Calu3 (cell line): ENCODE measurements around the gene GDF7. TPM values are rescaled to one million over a fixed set of nuclear protein-coding genes. Genes with fewer than 3 reads are reported as not detected.

Experiments
- BruUV-seq: library from RNA; stranded (reverse); fragments of 400-500 nt; replicated peaks from 2 replicates; lab custom pipeline; 2021; lab: Mats Ljungman, UMichigan
- CTCF ChIA-PET: fragments of 300-600 bp; sonication (Branson Sonifier 250); formaldehyde crosslinking; loops from one replicate; lab custom pipeline; 2022; ENCODE audit warnings: antibody characterized with exemption; lab: Charles Lee
- DNase-seq: peaks from one replicate; pipeline ENCODE4 v3.0.0; 2022
- H3K27ac Mint-ChIP-seq: one replicate; pipeline ENCODE4 v1.8.0; 2022; ENCODE audit warnings: mixed read lengths; ENCODE audit not compliant: unreplicated experiment
- H3K27me3 Mint-ChIP-seq: one replicate; pipeline ENCODE4 v1.8.0; 2022; ENCODE audit warnings: mixed read lengths; ENCODE audit not compliant: unreplicated experiment
- H3K36me3 Mint-ChIP-seq: one replicate; pipeline ENCODE4 v1.8.0; 2022; ENCODE audit warnings: mild to moderate bottlenecking, moderate library complexity, mixed read lengths; ENCODE audit not compliant: insufficient read depth, unreplicated experiment
- H3K4me1 Mint-ChIP-seq: one replicate; pipeline ENCODE4 v1.8.0; 2022; ENCODE audit warnings: mild to moderate bottlenecking, low read depth, mixed read lengths; ENCODE audit not compliant: unreplicated experiment
- H3K4me3 Mint-ChIP-seq: one replicate; pipeline ENCODE4 v1.8.0; 2022; ENCODE audit warnings: mild to moderate bottlenecking, low read depth, moderate library complexity, mixed read lengths; ENCODE audit not compliant: unreplicated experiment
- H3K9me3 Mint-ChIP-seq: one replicate; pipeline ENCODE4 v1.8.0; 2022; ENCODE audit warnings: low read depth, mixed read lengths; ENCODE audit not compliant: unreplicated experiment
- intact Hi-C: fragments of 100-400 bp; cut with micrococcal nuclease; formaldehyde crosslinking; loops from one replicate; pipeline ENCODE4 v1.10.0; 2022; ENCODE audit not compliant: unreplicated experiment
- total RNA-seq: library from RNA; stranded (reverse); gene quantifications from 2 replicates; pipeline ENCODE4 v1.2.3, GENCODE V29; 2022
- TF ChIP-seq, protein P1 (sequence below): fragments of 200-600 bp; IDR thresholded peaks from one replicate; pipeline ENCODE4 v1.8.0; 2022; ENCODE audit warnings: antibody characterized with exemption; ENCODE audit not compliant: unreplicated experiment

GDF7 gene
- total RNA-seq, 1 experiment from 2014 or later: not detected

DNA sequence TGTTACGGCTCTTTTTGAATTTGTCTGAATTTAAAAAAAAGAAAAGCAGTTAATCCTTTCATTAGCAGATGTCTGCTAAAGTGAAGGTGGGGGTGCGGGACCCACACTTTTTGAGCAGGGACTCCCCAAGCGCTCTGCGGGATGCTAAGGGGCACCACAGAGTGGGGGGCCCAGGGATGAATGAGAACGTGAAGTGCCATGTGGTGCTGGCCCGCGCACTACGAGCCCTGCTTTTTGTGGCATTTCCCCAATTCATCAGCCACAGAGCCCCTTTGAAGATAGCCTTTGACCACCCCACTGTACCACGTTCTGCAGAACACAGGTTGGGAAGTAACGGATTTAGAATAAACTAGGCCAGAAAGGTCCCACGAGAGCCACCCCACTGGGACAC is 44.7 kb upstream of the GDF7 start:
- Mint-ChIP-seq H3K4me1 (peaks cover 18% of the 10 kb centered on the region), H3K4me3 (no peak overlapping the region), H3K36me3 (peaks cover 9% of the 10 kb centered on the region), H3K27me3 (no peaks in the 10 kb centered on the region), H3K9me3 (no peaks in the 10 kb centered on the region), H3K27ac (no peak overlapping the region)
- no TSS peak for BruUV-seq
- CTCF ChIA-PET: no interaction called here
- intact Hi-C loops: no loop called here
- TF ChIP-seq, protein P1, sequence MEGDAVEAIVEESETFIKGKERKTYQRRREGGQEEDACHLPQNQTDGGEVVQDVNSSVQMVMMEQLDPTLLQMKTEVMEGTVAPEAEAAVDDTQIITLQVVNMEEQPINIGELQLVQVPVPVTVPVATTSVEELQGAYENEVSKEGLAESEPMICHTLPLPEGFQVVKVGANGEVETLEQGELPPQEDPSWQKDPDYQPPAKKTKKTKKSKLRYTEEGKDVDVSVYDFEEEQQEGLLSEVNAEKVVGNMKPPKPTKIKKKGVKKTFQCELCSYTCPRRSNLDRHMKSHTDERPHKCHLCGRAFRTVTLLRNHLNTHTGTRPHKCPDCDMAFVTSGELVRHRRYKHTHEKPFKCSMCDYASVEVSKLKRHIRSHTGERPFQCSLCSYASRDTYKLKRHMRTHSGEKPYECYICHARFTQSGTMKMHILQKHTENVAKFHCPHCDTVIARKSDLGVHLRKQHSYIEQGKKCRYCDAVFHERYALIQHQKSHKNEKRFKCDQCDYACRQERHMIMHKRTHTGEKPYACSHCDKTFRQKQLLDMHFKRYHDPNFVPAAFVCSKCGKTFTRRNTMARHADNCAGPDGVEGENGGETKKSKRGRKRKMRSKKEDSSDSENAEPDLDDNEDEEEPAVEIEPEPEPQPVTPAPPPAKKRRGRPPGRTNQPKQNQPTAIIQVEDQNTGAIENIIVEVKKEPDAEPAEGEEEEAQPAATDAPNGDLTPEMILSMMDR: no peak
- DNase-seq: no peak

GRCh38 chr2:20622731-20623130 is 44.2 kb upstream of the GDF7 start:
- BruUV-seq: no TSS peak
- no peak overlapping the region for H3K27ac Mint-ChIP-seq
- intact Hi-C loops: no loop called here

GRCh38 chr2:20623241-20623640 is 43.7 kb upstream of the GDF7 start:
- Mint-ChIP-seq H3K4me3 (no peak overlapping the region), H3K9me3 (no peaks in the 10 kb centered on the region), H3K4me1 (peaks cover 8% of the 10 kb centered on the region), H3K27me3 (no peaks in the 10 kb centered on the region), H3K36me3 (no peaks in the 10 kb centered on the region), H3K27ac (no peak overlapping the region)
- TF ChIP-seq, protein P1: no peak
- CTCF ChIA-PET: no interaction called here
- DNase-seq: no peak
- BruUV-seq: no TSS peak
- intact Hi-C loops: no loop called here

More at GRCh38 chr2:20622731-20623130, 44.2 kb upstream of the GDF7 start:
- TF ChIP-seq, protein P1: no peak
- Mint-ChIP-seq H3K4me3 (no peak overlapping the region), H3K9me3 (no peaks in the 10 kb centered on the region), H3K36me3 (peaks cover 5% of the 10 kb centered on the region), H3K4me1 (peaks cover 14% of the 10 kb centered on the region), H3K27me3 (no peaks in the 10 kb centered on the region)
- DNase-seq: no peak
- CTCF ChIA-PET: no interaction called here

DNA sequence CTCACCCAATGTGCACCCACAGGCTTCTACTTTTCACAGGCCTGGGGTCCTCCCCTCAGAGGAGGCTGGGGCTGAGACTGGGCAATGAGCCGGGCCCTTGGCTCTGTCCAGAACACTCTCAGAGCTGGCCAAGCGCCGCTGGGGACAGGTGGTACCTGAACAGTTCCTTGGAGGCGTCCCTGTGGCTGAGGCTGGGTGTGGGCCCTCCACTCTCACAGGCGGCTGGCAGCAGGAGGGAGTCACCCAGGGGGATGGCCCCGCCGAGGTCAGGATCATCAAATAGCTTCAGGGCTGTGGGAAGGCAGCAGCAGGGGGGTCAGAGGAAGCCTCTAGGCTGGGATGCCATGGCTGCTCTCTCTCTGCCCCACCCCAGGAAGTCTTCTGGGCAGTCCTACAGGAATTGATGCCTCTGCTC is 43.2 kb upstream of the GDF7 start:
- no peak for DNase-seq
- BruUV-seq: no TSS peak
- TF ChIP-seq, protein P1: no peak
- intact Hi-C loops: no loop called here
- Mint-ChIP-seq H3K4me3 (no peak overlapping the region), H3K9me3 (no peaks in the 10 kb centered on the region), H3K4me1 (peaks cover 8% of the 10 kb centered on the region), H3K27me3 (no peaks in the 10 kb centered on the region), H3K36me3 (no peaks in the 10 kb centered on the region), H3K27ac (no peak overlapping the region)
- CTCF ChIA-PET: interaction anchor here (1.2 kb wide), 1 partner anchor 10 kb away, joined by 3 read pairs; no protein-coding TSS in a partner anchor
